ENCODE results near the gene LSAMP. TPM values are rescaled to one million over a fixed set of nuclear protein-coding genes. Genes with fewer than 3 reads are reported as not detected.

The LSAMP gene
- total and polyA plus RNA-seq, 2 donors (not counting 3 experiments of a cell fraction or from before 2014, with no cell fraction given) = not detected

DNA sequence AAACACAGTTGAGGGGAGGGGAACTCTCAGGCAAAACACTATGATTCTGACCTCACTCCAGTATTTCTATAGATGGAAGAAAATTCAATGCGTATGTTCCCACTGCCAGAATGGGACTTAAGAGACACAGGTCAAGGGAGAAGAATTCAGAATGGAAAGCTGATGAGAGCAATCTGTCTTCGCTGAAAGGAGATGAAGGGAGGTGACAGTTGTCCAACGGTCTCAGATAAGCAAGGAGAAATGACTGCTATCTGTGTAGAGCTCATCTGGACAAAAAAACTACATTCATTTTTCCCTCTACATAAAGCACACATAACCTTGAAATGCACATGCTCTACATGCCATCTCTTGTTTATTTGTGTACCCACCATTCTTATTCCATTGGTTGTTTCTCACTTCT is 405.1 kb downstream of the LSAMP start:
- no peaks in the 10 kb centered on the region for H3K36me3 ChIP-seq (ENCODE audit: control insufficient read depth in 2 of 2, extremely low read depth in 1 of 2, insufficient read depth in 2 of 2, low read length in 2 of 2)
- CTCF ChIA-PET = no interaction called here
- no peaks in the 10 kb centered on the region for H3K4me1 ChIP-seq (ENCODE audit: control insufficient read depth, extremely low read depth, insufficient read depth, low read length)
- dilution Hi-C loops (cut with MboI; ENCODE audit: extremely low pct_ligation_motif_present, low sequenced_read_pairs) = no loop called here
- no peak overlapping the region for H3K4me3 ChIP-seq (replicated peaks in 1 of 3; ENCODE audit: insufficient read depth in 1 of 3, low read depth in 1 of 3, low read length in 3 of 3)
- H3K9me1 ChIP-seq (replicated peaks; ENCODE audit: control insufficient read depth, extremely low read depth, insufficient read depth, low read length) = no peaks in the 10 kb centered on the region
- no TSS peak for BruUV-seq (replicated peaks)
- H4K20me1 ChIP-seq (replicated peaks; ENCODE audit: control insufficient read depth, extremely low read depth, insufficient read depth, low read length) = no peaks in the 10 kb centered on the region
- no peak overlapping the region for H2AFZ ChIP-seq (ENCODE audit: low read depth, low read length)
- TF ChIP-seq, protein P1, sequence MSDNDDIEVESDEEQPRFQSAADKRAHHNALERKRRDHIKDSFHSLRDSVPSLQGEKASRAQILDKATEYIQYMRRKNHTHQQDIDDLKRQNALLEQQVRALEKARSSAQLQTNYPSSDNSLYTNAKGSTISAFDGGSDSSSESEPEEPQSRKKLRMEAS (IDR thresholded peaks at IDR 0.05; ENCODE audit: insufficient read depth, insufficient read length) = no peak
- TF ChIP-seq EZH2 (IDR thresholded peaks at IDR 0.05; ENCODE audit: borderline replicate concordance, low read depth, low read length, severe bottlenecking) (no peak), MYC (IDR thresholded peaks at IDR 0.05; ENCODE audit: low read depth, low read length) (no peak), GATA2 (IDR thresholded peaks at IDR 0.05; ENCODE audit: insufficient read depth, insufficient read length, low read depth, low read length) (no peak), JUN (IDR thresholded peaks at IDR 0.05; ENCODE audit: borderline replicate concordance, insufficient read depth, insufficient read length, low read depth) (no peak), FOS (IDR thresholded peaks at IDR 0.05; ENCODE audit: borderline replicate concordance, insufficient read depth, low read length) (no peak), POLR2AphosphoS5 (IDR thresholded peaks at IDR 0.05; ENCODE audit: insufficient read depth, low read depth, low read length) (no peak), POLR2A (IDR thresholded peaks at IDR 0.05; ENCODE audit: low read depth, low read length) (no peak)
- TF ChIP-seq, protein P2, sequence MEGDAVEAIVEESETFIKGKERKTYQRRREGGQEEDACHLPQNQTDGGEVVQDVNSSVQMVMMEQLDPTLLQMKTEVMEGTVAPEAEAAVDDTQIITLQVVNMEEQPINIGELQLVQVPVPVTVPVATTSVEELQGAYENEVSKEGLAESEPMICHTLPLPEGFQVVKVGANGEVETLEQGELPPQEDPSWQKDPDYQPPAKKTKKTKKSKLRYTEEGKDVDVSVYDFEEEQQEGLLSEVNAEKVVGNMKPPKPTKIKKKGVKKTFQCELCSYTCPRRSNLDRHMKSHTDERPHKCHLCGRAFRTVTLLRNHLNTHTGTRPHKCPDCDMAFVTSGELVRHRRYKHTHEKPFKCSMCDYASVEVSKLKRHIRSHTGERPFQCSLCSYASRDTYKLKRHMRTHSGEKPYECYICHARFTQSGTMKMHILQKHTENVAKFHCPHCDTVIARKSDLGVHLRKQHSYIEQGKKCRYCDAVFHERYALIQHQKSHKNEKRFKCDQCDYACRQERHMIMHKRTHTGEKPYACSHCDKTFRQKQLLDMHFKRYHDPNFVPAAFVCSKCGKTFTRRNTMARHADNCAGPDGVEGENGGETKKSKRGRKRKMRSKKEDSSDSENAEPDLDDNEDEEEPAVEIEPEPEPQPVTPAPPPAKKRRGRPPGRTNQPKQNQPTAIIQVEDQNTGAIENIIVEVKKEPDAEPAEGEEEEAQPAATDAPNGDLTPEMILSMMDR (IDR thresholded peaks at IDR 0.05; ENCODE audit: extremely low read depth in 1 of 2, insufficient read depth in 1 of 2, low read depth in 1 of 2, low read length in 2 of 2) = no peak
- H3K9ac ChIP-seq (replicated peaks; ENCODE audit: extremely low read depth, insufficient read depth, low read length) = no peak overlapping the region
- POLR2A ChIA-PET = no interaction called here
- H3K9me3 ChIP-seq (replicated peaks; ENCODE audit: control insufficient read depth, insufficient read depth, low read length) = no peaks in the 10 kb centered on the region
- no peak overlapping the region for H3K27ac ChIP-seq (ENCODE audit: insufficient read depth, low read depth, low read length)
- FAIRE-seq = no peak
- H3K4me2 ChIP-seq (ENCODE audit: insufficient read depth, low read length) = no peak overlapping the region
- H3K79me2 ChIP-seq (ENCODE audit: control insufficient read depth, insufficient read depth, low read length) = no peaks in the 10 kb centered on the region
- intact Hi-C loops (cut with micrococcal nuclease) = no loop called here
- no peak for DNase-seq (ENCODE audit: low read depth, low spot score)
- no peaks in the 10 kb centered on the region for H3K27me3 ChIP-seq (ENCODE audit: control insufficient read depth in 2 of 2, insufficient read depth in 2 of 2, low read length in 2 of 2)
